Measurements from ENCODE around the gene STXBP1.

- TF ChIP-seq, protein P1, sequence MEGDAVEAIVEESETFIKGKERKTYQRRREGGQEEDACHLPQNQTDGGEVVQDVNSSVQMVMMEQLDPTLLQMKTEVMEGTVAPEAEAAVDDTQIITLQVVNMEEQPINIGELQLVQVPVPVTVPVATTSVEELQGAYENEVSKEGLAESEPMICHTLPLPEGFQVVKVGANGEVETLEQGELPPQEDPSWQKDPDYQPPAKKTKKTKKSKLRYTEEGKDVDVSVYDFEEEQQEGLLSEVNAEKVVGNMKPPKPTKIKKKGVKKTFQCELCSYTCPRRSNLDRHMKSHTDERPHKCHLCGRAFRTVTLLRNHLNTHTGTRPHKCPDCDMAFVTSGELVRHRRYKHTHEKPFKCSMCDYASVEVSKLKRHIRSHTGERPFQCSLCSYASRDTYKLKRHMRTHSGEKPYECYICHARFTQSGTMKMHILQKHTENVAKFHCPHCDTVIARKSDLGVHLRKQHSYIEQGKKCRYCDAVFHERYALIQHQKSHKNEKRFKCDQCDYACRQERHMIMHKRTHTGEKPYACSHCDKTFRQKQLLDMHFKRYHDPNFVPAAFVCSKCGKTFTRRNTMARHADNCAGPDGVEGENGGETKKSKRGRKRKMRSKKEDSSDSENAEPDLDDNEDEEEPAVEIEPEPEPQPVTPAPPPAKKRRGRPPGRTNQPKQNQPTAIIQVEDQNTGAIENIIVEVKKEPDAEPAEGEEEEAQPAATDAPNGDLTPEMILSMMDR (IDR thresholded peaks at IDR 0.05; ENCODE audit: low read depth, low read length, poor library complexity, severe bottlenecking), result no peak
- no peak for TF ChIP-seq EZH2phosphoT487 (IDR thresholded peaks at IDR 0.05; ENCODE audit: borderline replicate concordance, low read length)
Observed at GRCh38 chr9:127698386-127698785, 86.3 kb downstream of the STXBP1 start.
